ENCODE measurements around the gene HSPB6. TPM values are rescaled to one million over a fixed set of nuclear protein-coding genes. Genes with fewer than 3 reads are reported as not detected.

HSPB6 gene
- total RNA-seq, 4 donors from 2014 or later = 22.3 to 185 (median 43.9) TPM

GRCh38 chr19:35786299-35787160, 29.7 kb upstream of the HSPB6 start:
- in situ Hi-C loops (cut with MboI; ENCODE audit: low pct_ligation_motif_present in 1 of 4, low pct_unique_long_range_greater_than_20kb in 1 of 4, low sequenced_read_pairs in 3 of 4) = no loop called here
- WGBS, 2 donors (ENCODE audit: low coverage in 1 of 2) = 87% methylated on average over 21 of the region's 31 CpGs; no CpG with 5 or more reads in 1 of the 2 donors
- Histone ChIP-seq H3K9me3 (no peaks in the 10 kb centered on the region), H3K27me3 (no peaks in the 10 kb centered on the region), H3K36me3 (no peaks in the 10 kb centered on the region), H3K27ac (no peak overlapping the region), H3K4me3 (no peak overlapping the region), H3K4me1 (no peaks in the 10 kb centered on the region)
- intact Hi-C loops (cut with DNase I; ENCODE audit: low total_unique reads) = no loop called here
- no peak for DNase-seq
- no peak for TF ChIP-seq POLR2A (IDR thresholded peaks at IDR 0.05)
- TF ChIP-seq EP300 (IDR thresholded peaks at IDR 0.05; ENCODE audit: low read depth) = no peak
- no peak for TF ChIP-seq CTCF (IDR thresholded peaks at IDR 0.05)
- TF ChIP-seq POLR2AphosphoS5 (IDR thresholded peaks at IDR 0.05) = no peak

GRCh38 chr19:35785339-35785627, 28.5 kb upstream of the HSPB6 start:
- Histone ChIP-seq H3K36me3 (no peaks in the 10 kb centered on the region), H3K4me3 (no peak overlapping the region), H3K9me3 (no peaks in the 10 kb centered on the region), H3K27ac (no peak overlapping the region), H3K4me1 (no peaks in the 10 kb centered on the region), H3K27me3 (no peaks in the 10 kb centered on the region)
- intact Hi-C loops (cut with DNase I; ENCODE audit: low total_unique reads) = no loop called here
- TF ChIP-seq EP300 (IDR thresholded peaks at IDR 0.05; ENCODE audit: low read depth) (no peak), POLR2AphosphoS5 (IDR thresholded peaks at IDR 0.05) (no peak), CTCF (IDR thresholded peaks at IDR 0.05) (no peak), POLR2A (IDR thresholded peaks at IDR 0.05) (no peak)
- 85% methylated on average over 10 of the region's 10 CpGs; no CpG with 5 or more reads in 1 of the 2 donors for WGBS, 2 donors (ENCODE audit: low coverage in 1 of 2)
- in situ Hi-C loops (cut with MboI; ENCODE audit: low pct_ligation_motif_present in 1 of 4, low pct_unique_long_range_greater_than_20kb in 1 of 4, low sequenced_read_pairs in 3 of 4) = no loop called here
- DNase-seq = no peak

- WGBS, 2 donors (ENCODE audit: low coverage in 1 of 2) = 83% methylated on average over 41 of the region's 45 CpGs; no CpG with 5 or more reads in 1 of the 2 donors
- H3K4me1 ChIP-seq = no peaks in the 10 kb centered on the region
These were observed 27.9 kb upstream of the HSPB6 start for GRCh38 chr19:35784503-35785338.

More at GRCh38 chr19:35784503-35785338, 27.9 kb upstream of the HSPB6 start:
- in situ Hi-C loops (cut with MboI; ENCODE audit: low pct_ligation_motif_present in 1 of 4, low pct_unique_long_range_greater_than_20kb in 1 of 4, low sequenced_read_pairs in 3 of 4) (no loop called here), intact Hi-C loops (cut with DNase I; ENCODE audit: low total_unique reads) (no loop called here)
- H3K9me3 ChIP-seq = no peaks in the 10 kb centered on the region
- H3K27ac ChIP-seq = no peak overlapping the region
- no peaks in the 10 kb centered on the region for H3K27me3 ChIP-seq
- H3K36me3 ChIP-seq = no peaks in the 10 kb centered on the region
- H3K4me3 ChIP-seq = no peak overlapping the region
- no peak for TF ChIP-seq POLR2A (IDR thresholded peaks at IDR 0.05)
- TF ChIP-seq CTCF (IDR thresholded peaks at IDR 0.05) = no peak
- TF ChIP-seq POLR2AphosphoS5 (IDR thresholded peaks at IDR 0.05) = no peak
- no peak for TF ChIP-seq EP300 (IDR thresholded peaks at IDR 0.05; ENCODE audit: low read depth)
- DNase-seq = no peak

Measured in transverse colon (tissue), 4 donors.